ENCODE data around the gene ZNF697.

The ZNF697 gene

GRCh38 chr1:119660253-119661083 is 12.4 kb upstream of the ZNF697 start:
- no peak for DNase-seq

- DNase-seq = no peak
Observed at GRCh38 chr1:119659628-119660027, 11.6 kb upstream of the ZNF697 start.

GRCh38 chr1:119656410-119656955 is 8.4 kb upstream of the ZNF697 start:
- no peak for DNase-seq

GRCh38 chr1:119655154-119655553 is 7.1 kb upstream of the ZNF697 start:
- no peak for DNase-seq

- DNase-seq = no peak
Observed at GRCh38 chr1:119653839-119654170, 5.7 kb upstream of the ZNF697 start.

GRCh38 chr1:119653135-119653838 is 5.2 kb upstream of the ZNF697 start:
- DNase-seq = no peak

- DNase-seq = no peak
Observed at GRCh38 chr1:119652587-119652986, 4.5 kb upstream of the ZNF697 start.

GRCh38 chr1:119651641-119652040 is 3.6 kb upstream of the ZNF697 start:
- DNase-seq = no peak

GRCh38 chr1:119651133-119651532 is 3.1 kb upstream of the ZNF697 start:
- DNase-seq = no peak

GRCh38 chr1:119648620-119649004 is 546 bp upstream of the ZNF697 start:
- DNase-seq = no peak

- no peak for DNase-seq
Observed at GRCh38 chr1:119647228-119647733, 785 bp downstream of the ZNF697 start.

- no peak for DNase-seq
Observed at GRCh38 chr1:119646521-119647227, 1.4 kb downstream of the ZNF697 start.

- no peak for DNase-seq
Observed at GRCh38 chr1:119639109-119639508, 9.0 kb downstream of the ZNF697 start.

- DNase-seq = no peak
Observed at GRCh38 chr1:119637710-119638109, 10.4 kb downstream of the ZNF697 start.

GRCh38 chr1:119636491-119637089 is 11.5 kb downstream of the ZNF697 start:
- no peak for DNase-seq

- no peak for DNase-seq
Observed at GRCh38 chr1:119635811-119636390, 12.2 kb downstream of the ZNF697 start.

GRCh38 chr1:119634016-119634415 is 14.1 kb downstream of the ZNF697 start:
- DNase-seq = no peak

- DNase-seq = no peak
Observed at GRCh38 chr1:119633575-119633974, 14.5 kb downstream of the ZNF697 start.

- DNase-seq = no peak
Observed at GRCh38 chr1:119632841-119633240, 15.2 kb downstream of the ZNF697 start.

- DNase-seq = no peak
Observed at GRCh38 chr1:119632103-119632490, 16.0 kb downstream of the ZNF697 start.

- DNase-seq = no peak
Observed at GRCh38 chr1:119631433-119632102, 16.5 kb downstream of the ZNF697 start.

- DNase-seq = no peak
Observed at GRCh38 chr1:119631086-119631432, 17.0 kb downstream of the ZNF697 start.

Measured in stimulated activated CD4-positive, alpha-beta T cell treated with anti-CD3 and anti-CD28 coated beads, Interleukin-12 subunit alpha, Interleukin-12 subunit beta, amount 100 ng/mL, for 4 hours (primary cell).